ENCODE measurements around the gene COL27A1. TPM values are rescaled to one million over a fixed set of nuclear protein-coding genes. Genes with fewer than 3 reads are reported as not detected.

Gene COL27A1
- total and polyA plus RNA-seq, 2 donors, result 12.6 to 24.0 TPM

GRCh38 chr9:114153761-114154599 is 1.4 kb upstream of the COL27A1 start:
- no peak for DNase-seq (ENCODE audit: low read depth in 6 of 9, low spot score in 9 of 9)
- 3% methylated on average over 80 of the region's 80 CpGs for WGBS
- H3K4me3 ChIP-seq (ENCODE audit: low read length in 2 of 2), result peak overlapping the region in 1 of 2 donors; percentile 18
- peaks cover 0 to 5% of the 10 kb centered on the region in 2 donors for H3K4me1 ChIP-seq (ENCODE audit: control insufficient read depth in 2 of 2, insufficient read depth in 2 of 2, low read length in 2 of 2)
- H3K36me3 ChIP-seq (ENCODE audit: control insufficient read depth in 2 of 2, insufficient read depth in 2 of 2, low read length in 1 of 2), result no peaks in the 10 kb centered on the region
- no peak overlapping the region for H3K27ac ChIP-seq (ENCODE audit: low read depth in 1 of 2, low read length in 1 of 2)
- H3K9me3 ChIP-seq (ENCODE audit: control insufficient read depth in 2 of 2, insufficient read depth in 1 of 2, low read length in 1 of 2), result peaks cover 0 to 3% of the 10 kb centered on the region in 2 donors
- peaks cover 48 to 79% of the 10 kb centered on the region in 2 donors for H3K27me3 ChIP-seq (ENCODE audit: control insufficient read depth in 2 of 2, insufficient read depth in 1 of 2, low read length in 1 of 2)

- Histone ChIP-seq H3K4me1 (ENCODE audit: control insufficient read depth in 2 of 2, insufficient read depth in 2 of 2, low read length in 2 of 2) (peaks cover 0 to 5% of the 10 kb centered on the region in 2 donors), H3K27me3 (ENCODE audit: control insufficient read depth in 2 of 2, insufficient read depth in 1 of 2, low read length in 1 of 2) (peaks cover 48 to 80% of the 10 kb centered on the region in 2 donors), H3K9me3 (ENCODE audit: control insufficient read depth in 2 of 2, insufficient read depth in 1 of 2, low read length in 1 of 2) (peaks cover 0 to 3% of the 10 kb centered on the region in 2 donors), H3K36me3 (ENCODE audit: control insufficient read depth in 2 of 2, insufficient read depth in 2 of 2, low read length in 1 of 2) (no peaks in the 10 kb centered on the region), H3K4me3 (ENCODE audit: low read length in 2 of 2) (peak overlapping the region in 1 of 2 donors; percentile 32), H3K27ac (ENCODE audit: low read depth in 1 of 2, low read length in 1 of 2) (no peak overlapping the region)
- 9% methylated on average over 23 of the region's 23 CpGs for WGBS
- no peak for DNase-seq (ENCODE audit: low read depth in 6 of 9, low spot score in 9 of 9)
Measured at GRCh38 chr9:114154600-114155102, 686 bp upstream of the COL27A1 start.

- H3K4me1 ChIP-seq (ENCODE audit: control insufficient read depth in 2 of 2, insufficient read depth in 2 of 2, low read length in 2 of 2), result peaks cover 0 to 5% of the 10 kb centered on the region in 2 donors
- H3K36me3 ChIP-seq (ENCODE audit: control insufficient read depth in 2 of 2, insufficient read depth in 2 of 2, low read length in 1 of 2), result no peaks in the 10 kb centered on the region
- 2% methylated on average over 57 of the region's 57 CpGs for WGBS
- DNase-seq (ENCODE audit: low read depth in 6 of 9, low spot score in 9 of 9), result peak in 1 of 9 donors; percentile 23
- H3K27ac ChIP-seq (ENCODE audit: low read depth in 1 of 2, low read length in 1 of 2), result peak overlapping the region in 1 of 2 donors; percentile 43
- peak overlapping the region; percentile 1 to 48 for H3K4me3 ChIP-seq (ENCODE audit: low read length in 2 of 2)
- H3K27me3 ChIP-seq (ENCODE audit: control insufficient read depth in 2 of 2, insufficient read depth in 1 of 2, low read length in 1 of 2), result peaks cover 48 to 76% of the 10 kb centered on the region in 2 donors
- H3K9me3 ChIP-seq (ENCODE audit: control insufficient read depth in 2 of 2, insufficient read depth in 1 of 2, low read length in 1 of 2), result peaks cover 0 to 3% of the 10 kb centered on the region in 2 donors
Measured at GRCh38 chr9:114155995-114156656, 789 bp downstream of the COL27A1 start.

- H3K4me1 ChIP-seq (ENCODE audit: control insufficient read depth in 2 of 2, insufficient read depth in 2 of 2, low read length in 2 of 2), result peaks cover 0 to 5% of the 10 kb centered on the region in 2 donors
- peaks cover 0 to 3% of the 10 kb centered on the region in 2 donors for H3K9me3 ChIP-seq (ENCODE audit: control insufficient read depth in 2 of 2, insufficient read depth in 1 of 2, low read length in 1 of 2)
- H3K27ac ChIP-seq (ENCODE audit: low read depth in 1 of 2, low read length in 1 of 2), result peak overlapping the region in 1 of 2 donors; percentile 43
- peaks cover 46 to 71% of the 10 kb centered on the region in 2 donors for H3K27me3 ChIP-seq (ENCODE audit: control insufficient read depth in 2 of 2, insufficient read depth in 1 of 2, low read length in 1 of 2)
- H3K36me3 ChIP-seq (ENCODE audit: control insufficient read depth in 2 of 2, insufficient read depth in 2 of 2, low read length in 1 of 2), result no peaks in the 10 kb centered on the region
- DNase-seq (ENCODE audit: low read depth in 6 of 9, low spot score in 9 of 9), result no peak
- WGBS, result 66% methylated on average over 31 of the region's 31 CpGs
- peak overlapping the region; percentile 1 to 48 for H3K4me3 ChIP-seq (ENCODE audit: low read length in 2 of 2)
Measured at GRCh38 chr9:114156657-114157421, 1.5 kb downstream of the COL27A1 start.

- 93% methylated on average over 9 of the region's 9 CpGs for WGBS
Measured at GRCh38 chr9:114157516-114158176, 2.3 kb downstream of the COL27A1 start.

GRCh38 chr9:114158482-114159130 is 3.3 kb downstream of the COL27A1 start:
- Histone ChIP-seq H3K4me1 (ENCODE audit: control insufficient read depth in 2 of 2, insufficient read depth in 2 of 2, low read length in 2 of 2) (peaks cover 0 to 5% of the 10 kb centered on the region in 2 donors), H3K4me3 (ENCODE audit: low read length in 2 of 2) (no peak overlapping the region), H3K27me3 (ENCODE audit: control insufficient read depth in 2 of 2, insufficient read depth in 1 of 2, low read length in 1 of 2) (peaks cover 35 to 58% of the 10 kb centered on the region in 2 donors), H3K27ac (ENCODE audit: low read depth in 1 of 2, low read length in 1 of 2) (no peak overlapping the region), H3K9me3 (ENCODE audit: control insufficient read depth in 2 of 2, insufficient read depth in 1 of 2, low read length in 1 of 2) (peaks cover 0 to 3% of the 10 kb centered on the region in 2 donors), H3K36me3 (ENCODE audit: control insufficient read depth in 2 of 2, insufficient read depth in 2 of 2, low read length in 1 of 2) (no peaks in the 10 kb centered on the region)
- WGBS, result 82% methylated on average over 10 of the region's 10 CpGs
- no peak for DNase-seq (ENCODE audit: low read depth in 6 of 9, low spot score in 9 of 9)

More at GRCh38 chr9:114157516-114158176, 2.3 kb downstream of the COL27A1 start:
- Histone ChIP-seq H3K4me1 (ENCODE audit: control insufficient read depth in 2 of 2, insufficient read depth in 2 of 2, low read length in 2 of 2) (peaks cover 0 to 5% of the 10 kb centered on the region in 2 donors), H3K27ac (ENCODE audit: low read depth in 1 of 2, low read length in 1 of 2) (no peak overlapping the region), H3K9me3 (ENCODE audit: control insufficient read depth in 2 of 2, insufficient read depth in 1 of 2, low read length in 1 of 2) (peaks cover 0 to 3% of the 10 kb centered on the region in 2 donors), H3K27me3 (ENCODE audit: control insufficient read depth in 2 of 2, insufficient read depth in 1 of 2, low read length in 1 of 2) (peaks cover 43 to 63% of the 10 kb centered on the region in 2 donors), H3K36me3 (ENCODE audit: control insufficient read depth in 2 of 2, insufficient read depth in 2 of 2, low read length in 1 of 2) (no peaks in the 10 kb centered on the region), H3K4me3 (ENCODE audit: low read length in 2 of 2) (no peak overlapping the region)
- DNase-seq (ENCODE audit: low read depth in 6 of 9, low spot score in 9 of 9), result no peak

- WGBS, result 67% methylated on average over 3 of the region's 3 CpGs
- no peak for DNase-seq (ENCODE audit: low read depth in 6 of 9, low spot score in 9 of 9)
Measured at GRCh38 chr9:114159691-114160090, 4.4 kb downstream of the COL27A1 start.

GRCh38 chr9:114161513-114161912 is 6.2 kb downstream of the COL27A1 start:
- H3K4me3 ChIP-seq (ENCODE audit: low read length in 2 of 2), result no peak overlapping the region
- H3K9me3 ChIP-seq (ENCODE audit: control insufficient read depth in 2 of 2, insufficient read depth in 1 of 2, low read length in 1 of 2), result no peaks in the 10 kb centered on the region
- no peak for DNase-seq (ENCODE audit: low read depth in 6 of 9, low spot score in 9 of 9)
- H3K27ac ChIP-seq (ENCODE audit: low read depth in 1 of 2, low read length in 1 of 2), result no peak overlapping the region
- 86% methylated on average over 4 of the region's 4 CpGs for WGBS
- peaks cover 6 to 39% of the 10 kb centered on the region in 2 donors for H3K27me3 ChIP-seq (ENCODE audit: control insufficient read depth in 2 of 2, insufficient read depth in 1 of 2, low read length in 1 of 2)
- H3K36me3 ChIP-seq (ENCODE audit: control insufficient read depth in 2 of 2, insufficient read depth in 2 of 2, low read length in 1 of 2), result no peaks in the 10 kb centered on the region
- H3K4me1 ChIP-seq (ENCODE audit: control insufficient read depth in 2 of 2, insufficient read depth in 2 of 2, low read length in 2 of 2), result peaks cover 0 to 7% of the 10 kb centered on the region in 2 donors

More at GRCh38 chr9:114159691-114160090, 4.4 kb downstream of the COL27A1 start:
- H3K4me1 ChIP-seq (ENCODE audit: control insufficient read depth in 2 of 2, insufficient read depth in 2 of 2, low read length in 2 of 2), result peaks cover 0 to 7% of the 10 kb centered on the region in 2 donors
- no peak overlapping the region for H3K4me3 ChIP-seq (ENCODE audit: low read length in 2 of 2)
- H3K27ac ChIP-seq (ENCODE audit: low read depth in 1 of 2, low read length in 1 of 2), result no peak overlapping the region
- H3K27me3 ChIP-seq (ENCODE audit: control insufficient read depth in 2 of 2, insufficient read depth in 1 of 2, low read length in 1 of 2), result peaks cover 24 to 54% of the 10 kb centered on the region in 2 donors
- H3K36me3 ChIP-seq (ENCODE audit: control insufficient read depth in 2 of 2, insufficient read depth in 2 of 2, low read length in 1 of 2), result no peaks in the 10 kb centered on the region
- no peaks in the 10 kb centered on the region for H3K9me3 ChIP-seq (ENCODE audit: control insufficient read depth in 2 of 2, insufficient read depth in 1 of 2, low read length in 1 of 2)
